HG03066 (cell line): Measurements from ENCODE around the gene CHD8.
"Not testable (repeated sequence)": the region's sequence is repeated elsewhere in the genome, so short reads cannot be mapped to it uniquely, and the experiment has no call there.

Experiments
- ATAC-seq: cut with Tn5 transposase; IDR thresholded peaks from one replicate; pipeline ENCODE4 v1.9.1; 2021; ENCODE audit warnings: low read depth; ENCODE audit not compliant: unreplicated experiment

CHD8 gene, protein sequence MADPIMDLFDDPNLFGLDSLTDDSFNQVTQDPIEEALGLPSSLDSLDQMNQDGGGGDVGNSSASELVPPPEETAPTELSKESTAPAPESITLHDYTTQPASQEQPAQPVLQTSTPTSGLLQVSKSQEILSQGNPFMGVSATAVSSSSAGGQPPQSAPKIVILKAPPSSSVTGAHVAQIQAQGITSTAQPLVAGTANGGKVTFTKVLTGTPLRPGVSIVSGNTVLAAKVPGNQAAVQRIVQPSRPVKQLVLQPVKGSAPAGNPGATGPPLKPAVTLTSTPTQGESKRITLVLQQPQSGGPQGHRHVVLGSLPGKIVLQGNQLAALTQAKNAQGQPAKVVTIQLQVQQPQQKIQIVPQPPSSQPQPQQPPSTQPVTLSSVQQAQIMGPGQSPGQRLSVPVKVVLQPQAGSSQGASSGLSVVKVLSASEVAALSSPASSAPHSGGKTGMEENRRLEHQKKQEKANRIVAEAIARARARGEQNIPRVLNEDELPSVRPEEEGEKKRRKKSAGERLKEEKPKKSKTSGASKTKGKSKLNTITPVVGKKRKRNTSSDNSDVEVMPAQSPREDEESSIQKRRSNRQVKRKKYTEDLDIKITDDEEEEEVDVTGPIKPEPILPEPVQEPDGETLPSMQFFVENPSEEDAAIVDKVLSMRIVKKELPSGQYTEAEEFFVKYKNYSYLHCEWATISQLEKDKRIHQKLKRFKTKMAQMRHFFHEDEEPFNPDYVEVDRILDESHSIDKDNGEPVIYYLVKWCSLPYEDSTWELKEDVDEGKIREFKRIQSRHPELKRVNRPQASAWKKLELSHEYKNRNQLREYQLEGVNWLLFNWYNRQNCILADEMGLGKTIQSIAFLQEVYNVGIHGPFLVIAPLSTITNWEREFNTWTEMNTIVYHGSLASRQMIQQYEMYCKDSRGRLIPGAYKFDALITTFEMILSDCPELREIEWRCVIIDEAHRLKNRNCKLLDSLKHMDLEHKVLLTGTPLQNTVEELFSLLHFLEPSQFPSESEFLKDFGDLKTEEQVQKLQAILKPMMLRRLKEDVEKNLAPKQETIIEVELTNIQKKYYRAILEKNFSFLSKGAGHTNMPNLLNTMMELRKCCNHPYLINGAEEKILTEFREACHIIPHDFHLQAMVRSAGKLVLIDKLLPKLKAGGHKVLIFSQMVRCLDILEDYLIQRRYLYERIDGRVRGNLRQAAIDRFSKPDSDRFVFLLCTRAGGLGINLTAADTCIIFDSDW (N-terminal part only)

GRCh38 chr14:21455912-21456667 is at the start of gene CHD8:
TSS of gene CHD8 (minus strand) at chr14:21456123. CDS start at chr14:21431643, 24,480 bp downstream.
- ATAC-seq = peak; percentile 94

- peak; percentile 82 for ATAC-seq
Measured at GRCh38 chr14:21505012-21505553, 49.2 kb upstream of the CHD8 start.

- ATAC-seq = no peak
Measured at GRCh38 chr14:21503376-21503775, 47.5 kb upstream of the CHD8 start.

DNA sequence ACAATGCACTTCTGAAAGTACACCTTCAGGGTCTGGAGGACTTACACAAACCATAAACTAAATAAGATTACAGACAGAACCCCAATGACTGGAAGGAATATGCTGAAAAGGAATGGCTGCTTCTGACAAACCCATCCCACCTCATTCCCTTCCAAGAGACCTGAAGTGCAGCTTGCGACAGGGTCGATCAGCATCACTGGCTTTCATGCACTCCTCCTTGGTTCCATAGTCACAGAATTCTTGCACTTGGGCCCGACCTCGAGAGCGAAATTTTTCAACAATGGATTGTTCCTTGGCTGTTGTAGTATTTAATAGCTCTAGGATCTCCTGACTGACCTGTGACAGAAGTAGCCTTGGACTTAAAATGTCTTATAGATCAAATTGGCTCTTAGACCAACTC is 45.6 kb upstream of the CHD8 start:
- ATAC-seq = no peak

GRCh38 chr14:21498540-21499526 is 42.9 kb upstream of the CHD8 start:
- ATAC-seq = no peak

DNA sequence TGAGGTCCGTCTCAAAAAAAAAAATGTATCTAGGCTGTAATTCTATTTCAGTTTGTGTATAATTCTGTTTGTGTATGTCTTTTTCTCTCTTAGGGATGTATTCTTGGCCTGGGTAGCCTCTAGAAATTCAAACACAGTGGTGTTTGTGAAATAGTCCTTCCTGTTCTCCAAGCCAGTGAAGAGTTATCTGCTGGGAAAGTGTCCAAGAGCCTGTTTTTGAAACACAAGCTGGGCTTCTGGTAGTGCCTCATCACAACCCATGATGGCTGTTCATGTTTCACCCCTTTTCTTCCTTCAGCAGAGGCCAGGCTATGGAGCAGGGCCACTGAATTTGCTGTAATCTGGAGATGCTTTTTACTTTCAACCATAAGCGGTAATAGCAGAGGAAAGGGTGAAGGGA is 40.5 kb upstream of the CHD8 start:
- ATAC-seq = no peak

DNA sequence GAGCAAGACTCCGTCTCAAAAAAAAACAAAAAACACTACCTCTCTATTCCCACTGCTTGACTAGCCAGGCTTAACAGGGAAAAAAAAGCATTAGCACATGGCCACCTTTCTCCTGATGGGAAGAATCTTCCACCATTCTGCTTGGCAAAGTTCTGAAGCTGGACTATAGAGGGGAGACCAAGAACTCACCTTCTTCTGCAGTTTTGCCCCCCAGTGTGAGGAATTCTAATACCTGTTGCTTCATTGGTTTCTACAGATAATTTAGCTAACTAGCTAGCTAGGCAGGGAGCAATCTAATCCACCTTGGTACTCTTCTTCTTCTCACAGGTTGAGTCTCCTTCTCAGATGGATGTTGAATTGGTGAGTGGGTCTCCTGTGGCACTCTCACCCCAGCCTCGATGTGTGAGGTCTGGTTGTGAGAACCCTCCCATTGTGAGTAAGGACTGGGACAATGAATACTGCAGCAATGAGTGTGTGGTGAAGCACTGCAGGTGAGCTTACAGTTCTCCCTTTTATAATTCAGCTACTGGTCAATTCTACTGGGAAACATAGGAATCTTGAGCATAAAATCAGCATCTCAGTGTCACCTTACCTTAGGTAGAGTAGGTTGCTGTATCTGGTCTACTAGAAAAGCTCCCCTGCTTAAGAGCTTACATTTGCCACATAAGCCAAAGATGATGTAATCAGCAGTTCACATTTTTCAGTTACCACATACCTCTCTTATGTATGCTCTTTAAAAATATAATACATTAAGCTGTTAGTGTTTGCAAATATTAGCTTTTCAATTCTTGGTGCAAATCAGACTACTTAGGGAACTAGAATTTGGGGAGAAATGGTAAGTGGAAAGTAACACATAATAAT is 39.2 kb upstream of the CHD8 start:
- no peak for ATAC-seq

DNA sequence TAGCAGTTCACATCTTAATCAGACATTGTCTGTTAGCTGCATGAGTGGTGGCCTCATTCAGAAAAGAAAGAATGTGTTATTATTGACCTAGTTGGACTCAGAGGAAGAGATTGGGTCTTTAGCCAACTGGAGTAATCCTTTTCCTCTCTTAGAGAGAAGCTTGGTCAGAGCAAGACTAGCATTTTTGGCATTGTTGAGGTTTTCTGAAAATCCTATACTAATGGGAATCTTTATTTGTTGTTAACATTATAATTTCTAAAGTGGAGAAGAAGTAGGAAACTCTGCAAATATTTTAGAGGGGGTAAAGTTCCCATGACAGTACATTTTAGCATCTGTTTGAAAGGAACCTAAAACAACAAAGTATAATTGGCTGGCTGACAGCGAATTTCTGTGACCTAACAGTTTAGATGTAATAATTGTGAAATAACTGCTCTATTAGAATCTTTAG is 30.7 kb upstream of the CHD8 start:
- ATAC-seq = no peak

- peak; percentile 99 for ATAC-seq
Measured at GRCh38 chr14:21476925-21477681, 21.2 kb upstream of the CHD8 start, which contains the start of the genes RAB2B and TOX4. TSS of gene RAB2B (minus strand) at chr14:21476959. CDS start at chr14:21476872, 87 bp downstream. TSS of gene TOX4 (plus strand) at chr14:21477195. CDS start at chr14:21477279, 84 bp downstream.

DNA sequence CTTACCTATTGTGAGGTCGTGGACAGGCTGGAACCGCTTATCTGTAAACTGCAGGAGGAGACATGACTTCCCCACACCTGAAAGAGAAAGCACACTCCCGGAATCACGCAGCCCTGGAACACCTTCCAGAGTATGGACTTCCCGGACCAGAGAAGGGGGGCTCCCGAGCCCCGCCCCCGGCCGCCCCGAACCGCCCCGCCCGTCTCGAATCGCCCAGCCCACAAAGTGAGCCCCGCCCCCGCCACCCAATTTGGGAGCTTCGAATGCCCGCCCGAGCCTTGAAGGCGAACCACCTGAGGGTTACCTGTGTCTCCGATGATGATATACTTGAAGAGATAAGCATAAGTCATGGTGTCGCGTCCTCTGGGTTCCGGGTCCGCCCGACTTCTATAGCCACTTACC is 20.6 kb upstream of the CHD8 start:
- no peak for ATAC-seq

- ATAC-seq = no peak
Measured at GRCh38 chr14:21475767-21476522, 20.0 kb upstream of the CHD8 start.

- ATAC-seq = no peak
Measured at GRCh38 chr14:21467616-21468015, 11.7 kb upstream of the CHD8 start.

- ATAC-seq = peak; percentile 23
Measured at GRCh38 chr14:21455592-21455911, 371 bp downstream of the CHD8 start.

DNA sequence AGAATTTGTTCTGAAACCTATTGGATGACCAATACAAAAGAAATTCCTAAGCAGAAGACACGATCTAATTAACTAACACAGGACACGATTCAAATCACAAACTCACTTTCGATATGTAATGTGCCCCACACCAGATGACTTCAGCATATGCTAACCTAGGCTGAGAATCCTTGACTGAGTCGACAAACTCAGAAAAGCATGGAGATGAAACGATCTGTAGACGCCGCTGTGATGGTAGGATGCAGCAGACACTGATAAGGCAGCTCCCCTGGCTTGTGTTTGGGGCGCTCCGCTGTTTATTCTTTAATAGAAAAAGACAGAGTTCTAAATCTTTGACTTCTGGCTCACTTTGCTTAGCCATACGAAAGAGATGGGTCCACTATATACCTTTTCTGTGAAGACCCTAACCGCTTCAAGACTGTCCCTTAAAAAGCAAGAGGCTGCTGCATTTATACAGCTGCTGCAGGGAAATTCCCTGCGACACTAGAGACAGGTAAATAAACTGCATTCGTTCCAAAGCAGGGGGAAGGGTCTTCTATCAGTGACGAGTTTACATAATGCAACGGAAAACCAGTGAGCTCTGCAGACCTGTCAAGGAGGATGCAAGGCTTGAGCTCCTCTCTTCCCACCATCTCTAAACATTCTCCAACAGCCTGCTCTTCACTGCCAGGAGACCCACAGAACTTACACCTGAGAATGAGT is 929 bp downstream of the CHD8 start:
- no peak for ATAC-seq

DNA sequence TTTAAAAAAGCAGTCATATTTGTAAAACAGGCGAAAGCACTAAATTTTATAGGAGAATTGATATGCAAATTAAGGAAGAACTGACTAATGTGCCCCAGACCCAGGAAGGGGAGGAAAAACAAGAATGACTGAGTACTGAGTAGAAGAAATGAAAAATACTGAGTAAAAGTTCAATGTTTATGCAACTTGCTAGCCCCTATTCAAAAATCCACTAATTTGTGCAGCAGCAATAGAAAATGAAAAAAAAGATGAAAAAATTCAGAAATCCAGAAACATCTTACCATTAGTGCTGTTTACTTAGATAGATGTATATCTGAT is 6.1 kb downstream of the CHD8 start:
- no peak for ATAC-seq

GRCh38 chr14:21442657-21443056 is 13.3 kb downstream of the CHD8 start:
- ATAC-seq = not testable (repeated sequence)
